Measurements from ENCODE around the gene LCN1.

LCN1 gene

DNA sequence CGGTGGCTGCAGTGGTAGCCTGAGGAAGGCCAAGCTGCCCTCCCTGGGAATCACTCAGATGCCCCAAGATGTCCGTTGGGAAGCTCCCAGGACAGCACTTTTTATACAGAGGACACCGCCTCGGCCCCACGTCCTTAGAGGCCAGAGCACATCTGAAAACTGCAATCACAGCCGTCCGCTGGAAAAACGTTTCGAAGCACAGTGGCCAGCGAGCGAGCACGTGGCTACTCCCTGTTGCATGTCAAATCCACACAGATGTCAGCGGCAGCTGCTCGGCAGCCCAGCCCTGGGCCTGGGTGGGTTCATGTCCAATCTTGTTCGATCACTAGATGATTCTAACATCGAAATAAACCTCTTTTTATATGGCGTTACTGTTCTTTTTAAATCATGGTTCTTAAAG lies 32.7 kb upstream of the LCN1 start:
- no peak for DNase-seq (ENCODE audit: low read depth in 3 of 3, low spot score in 1 of 3)

DNA sequence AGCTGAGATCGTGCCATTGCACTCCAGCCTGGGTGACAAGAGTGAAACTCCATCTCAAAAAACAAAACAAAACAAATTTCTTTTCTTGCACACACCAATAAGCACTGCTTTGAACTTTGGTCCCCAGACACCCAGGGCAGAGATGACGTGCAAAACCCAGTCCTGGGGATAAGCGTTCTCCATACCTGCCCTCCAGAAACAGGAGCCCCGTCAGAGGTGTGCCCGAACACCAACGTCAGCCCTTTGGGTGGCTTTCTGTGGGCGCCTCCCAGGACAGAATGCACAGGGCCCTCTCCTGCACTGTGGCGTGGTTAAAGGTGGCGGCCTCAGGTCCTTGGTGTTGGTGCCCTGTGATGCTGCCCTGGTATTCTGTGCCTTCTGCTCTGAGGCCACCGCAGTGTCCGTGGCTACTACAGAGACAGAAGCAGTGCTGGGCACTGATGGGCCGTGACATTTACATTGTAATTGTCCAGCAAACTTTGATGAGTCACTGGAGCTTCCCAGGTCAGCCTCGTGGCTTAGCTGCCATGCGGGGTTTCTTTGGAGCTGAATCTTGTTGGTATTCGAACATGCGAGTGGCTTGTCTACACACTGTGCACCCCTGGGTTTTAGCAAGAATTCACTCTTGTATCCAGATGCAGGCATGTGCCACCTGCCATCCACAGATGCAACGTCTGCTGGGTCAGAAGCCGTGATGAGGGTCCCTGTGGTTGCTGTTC lies 31.9 kb upstream of the LCN1 start:
- no peak for DNase-seq (ENCODE audit: low read depth in 3 of 3, low spot score in 1 of 3)

DNA sequence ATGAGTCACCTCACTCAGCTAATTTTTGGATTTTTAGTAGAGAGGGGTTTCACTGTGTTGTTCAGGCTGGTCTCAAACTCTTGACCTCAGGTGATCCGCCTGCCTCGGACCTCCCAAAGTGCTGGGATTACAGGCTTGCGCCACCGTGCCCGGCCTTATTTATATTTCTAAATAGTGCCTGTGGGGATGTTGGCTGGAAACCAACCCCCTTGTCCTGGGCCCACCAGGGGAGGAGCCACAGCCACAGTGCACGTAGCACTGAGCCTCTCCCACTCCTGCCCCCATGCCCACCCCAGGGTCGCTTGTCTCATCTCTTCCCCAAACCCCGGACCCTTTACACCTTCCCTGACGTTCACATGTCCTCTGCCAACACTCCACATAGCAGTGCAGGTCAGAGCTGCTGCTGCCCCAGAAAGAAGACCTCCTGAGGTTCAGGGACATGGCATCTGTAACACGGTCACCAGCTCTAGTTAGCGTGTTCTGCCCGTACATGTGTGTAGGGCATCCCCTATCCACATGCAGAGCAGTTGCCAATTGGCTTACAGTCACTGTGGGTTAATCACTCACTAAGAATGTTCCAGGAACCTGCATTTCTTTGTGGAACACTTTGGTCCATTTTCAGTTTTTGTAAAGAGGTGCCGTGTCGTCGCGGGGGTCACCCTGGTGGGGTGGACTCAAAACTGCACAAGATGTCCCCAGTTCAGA lies 30.9 kb upstream of the LCN1 start:
- DNase-seq (ENCODE audit: low read depth in 3 of 3, low spot score in 1 of 3), result no peak

DNA sequence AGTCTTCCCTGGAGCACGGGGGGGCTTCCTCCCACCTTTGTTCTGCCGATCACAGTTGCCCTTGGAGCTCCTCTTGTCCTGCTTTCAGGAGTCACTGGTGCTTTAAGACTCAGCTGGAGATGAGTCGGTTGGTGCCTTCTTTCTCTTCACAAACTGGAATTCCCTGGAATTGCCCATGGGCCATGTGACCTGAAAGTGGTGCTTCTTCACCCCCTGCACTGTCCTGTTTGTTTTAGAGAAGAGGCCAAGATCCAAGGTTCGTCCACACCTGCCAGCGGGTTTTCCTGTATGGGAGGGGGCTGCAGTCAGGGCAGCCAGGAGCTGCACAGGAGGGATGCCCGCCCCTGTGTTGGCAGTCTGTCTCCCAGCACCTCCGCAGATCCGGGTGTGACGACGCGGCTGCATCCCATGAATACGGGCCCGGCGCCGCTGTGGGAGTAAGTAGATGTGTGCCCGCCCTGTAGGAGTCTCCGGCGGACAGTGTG lies 30.2 kb upstream of the LCN1 start:
- no peak for DNase-seq (ENCODE audit: low read depth in 3 of 3, low spot score in 1 of 3)

DNA sequence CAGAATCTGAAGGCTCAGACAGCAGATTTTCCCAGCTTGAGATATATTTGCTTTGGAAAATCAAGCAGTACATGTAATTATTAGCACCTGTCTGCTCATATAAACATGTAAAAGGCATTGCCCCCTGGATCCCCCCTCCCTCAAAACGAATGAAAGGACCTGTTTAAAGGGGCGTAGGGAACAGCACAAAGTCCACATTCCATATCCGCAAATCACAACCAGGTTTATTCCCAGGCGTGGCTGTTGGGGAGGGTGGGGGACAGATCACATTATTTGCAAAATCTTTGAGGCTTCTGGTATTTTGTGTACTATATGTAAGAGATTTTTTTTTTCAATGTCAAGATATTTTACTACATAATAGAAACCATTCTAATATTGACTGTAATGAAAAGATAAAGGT lies 29.5 kb upstream of the LCN1 start:
- DNase-seq (ENCODE audit: low read depth in 3 of 3, low spot score in 1 of 3), result no peak

DNA sequence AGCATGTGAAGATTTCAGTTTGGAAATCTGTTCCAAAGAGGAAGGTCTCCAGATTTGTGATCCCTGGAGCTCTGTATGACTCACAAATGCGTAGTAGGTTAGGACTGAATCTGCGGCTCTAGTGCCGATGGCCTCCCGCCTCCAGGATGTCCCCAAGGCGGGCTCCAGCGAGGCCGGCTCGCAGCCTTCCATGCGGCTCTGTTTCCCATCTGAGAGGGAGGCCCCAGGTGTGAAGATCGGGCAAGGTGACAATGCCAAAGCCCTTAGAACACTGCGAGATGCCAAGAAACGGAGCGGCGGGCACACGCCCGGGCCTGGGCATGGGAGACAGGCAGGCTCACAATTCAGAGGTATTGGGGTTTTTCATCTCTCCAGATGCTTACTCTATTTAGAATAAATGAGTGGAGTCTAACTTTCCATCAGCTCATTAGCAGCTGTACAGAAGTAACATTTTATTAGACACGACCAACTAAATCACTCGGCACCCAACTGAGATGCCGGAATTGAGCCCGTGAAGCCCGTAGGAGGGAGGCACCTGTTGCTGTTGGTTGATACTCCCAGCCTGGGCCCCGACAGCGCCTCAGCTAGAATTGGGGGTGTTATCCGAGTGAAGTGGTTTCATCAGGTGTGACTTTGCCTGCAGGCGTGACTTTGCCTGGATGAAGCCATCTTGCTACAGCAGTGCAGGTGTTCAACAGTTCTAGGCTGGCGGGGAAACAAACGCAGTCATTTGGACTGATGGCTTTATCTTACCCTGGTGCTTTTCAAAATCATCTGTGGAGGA lies 28.2 kb upstream of the LCN1 start:
- DNase-seq (ENCODE audit: low read depth in 3 of 3, low spot score in 1 of 3), result no peak

DNA sequence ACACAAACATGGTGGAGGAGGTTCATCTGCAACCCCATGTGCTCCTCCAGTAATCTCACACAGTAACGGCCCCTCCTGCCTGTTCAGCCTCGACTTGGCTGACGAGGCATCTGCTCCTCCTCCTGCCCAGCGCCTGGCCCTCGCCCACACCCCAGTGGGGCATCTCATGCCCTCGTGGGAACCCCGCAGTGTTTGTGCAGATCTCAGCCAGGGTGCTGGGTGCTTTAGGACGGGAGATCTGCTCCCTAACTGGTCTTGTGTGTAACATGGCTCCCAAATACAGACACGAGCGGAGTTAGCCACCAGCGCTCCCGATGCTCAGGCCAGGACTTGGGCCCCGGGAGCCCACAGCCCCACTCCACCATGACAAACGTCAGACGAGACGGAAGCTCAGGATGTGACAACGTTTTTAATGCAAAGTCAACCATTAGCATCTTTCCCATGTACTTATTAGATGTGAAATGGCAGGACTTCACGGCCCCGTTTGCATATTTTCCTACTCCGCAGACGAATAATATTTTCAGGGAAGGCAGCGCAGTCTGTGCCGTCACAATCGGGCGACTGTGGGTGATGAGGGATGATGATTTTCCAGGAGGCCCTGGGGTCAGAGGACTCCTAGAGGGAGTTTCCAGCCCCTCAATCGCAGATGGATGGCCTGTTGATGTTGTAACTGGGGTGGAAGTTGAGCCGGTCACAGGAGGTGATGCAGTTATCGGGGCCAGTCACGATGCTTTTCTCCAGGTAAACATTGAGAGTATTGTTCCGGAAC lies 26.3 kb upstream of the LCN1 start:
- DNase-seq (ENCODE audit: low read depth in 3 of 3, low spot score in 1 of 3), result no peak

DNA sequence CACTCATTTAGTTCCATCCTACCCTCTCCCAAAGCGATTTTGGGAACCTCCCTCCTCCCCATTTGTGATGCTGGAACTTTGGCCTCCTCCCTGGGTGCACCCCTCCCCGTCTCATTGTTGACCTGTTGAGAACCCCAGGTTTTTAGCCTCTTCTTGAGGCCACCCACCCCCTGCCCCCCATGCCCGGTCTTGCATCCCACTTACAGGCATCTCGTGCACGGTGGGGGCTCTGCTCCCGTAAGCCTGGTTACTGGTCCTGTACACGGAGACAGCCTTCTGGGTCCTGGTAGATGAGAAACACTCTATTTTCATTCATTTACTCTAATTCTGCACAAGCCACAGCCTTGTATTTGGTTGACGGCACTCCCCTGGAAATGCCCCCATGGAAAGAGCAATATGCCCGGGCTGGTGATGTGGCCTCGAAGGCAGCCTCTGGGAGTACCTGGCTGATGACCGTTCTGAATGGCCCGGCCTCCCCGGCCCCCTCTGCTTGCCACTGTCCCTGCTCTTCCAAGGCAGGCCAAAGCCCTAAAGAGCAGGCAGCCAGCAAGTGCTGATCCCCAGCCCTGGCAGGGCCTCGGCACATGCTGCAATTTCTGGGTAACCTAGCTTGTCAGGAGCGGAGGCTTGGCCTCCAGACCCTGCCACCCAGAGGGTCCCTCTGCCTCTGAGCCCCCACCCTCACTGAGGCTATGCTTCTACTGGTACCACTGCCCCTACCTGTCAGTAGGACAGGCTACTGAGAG lies 22.7 kb upstream of the LCN1 start:
- DNase-seq (ENCODE audit: low read depth in 3 of 3, low spot score in 1 of 3), result no peak

DNA sequence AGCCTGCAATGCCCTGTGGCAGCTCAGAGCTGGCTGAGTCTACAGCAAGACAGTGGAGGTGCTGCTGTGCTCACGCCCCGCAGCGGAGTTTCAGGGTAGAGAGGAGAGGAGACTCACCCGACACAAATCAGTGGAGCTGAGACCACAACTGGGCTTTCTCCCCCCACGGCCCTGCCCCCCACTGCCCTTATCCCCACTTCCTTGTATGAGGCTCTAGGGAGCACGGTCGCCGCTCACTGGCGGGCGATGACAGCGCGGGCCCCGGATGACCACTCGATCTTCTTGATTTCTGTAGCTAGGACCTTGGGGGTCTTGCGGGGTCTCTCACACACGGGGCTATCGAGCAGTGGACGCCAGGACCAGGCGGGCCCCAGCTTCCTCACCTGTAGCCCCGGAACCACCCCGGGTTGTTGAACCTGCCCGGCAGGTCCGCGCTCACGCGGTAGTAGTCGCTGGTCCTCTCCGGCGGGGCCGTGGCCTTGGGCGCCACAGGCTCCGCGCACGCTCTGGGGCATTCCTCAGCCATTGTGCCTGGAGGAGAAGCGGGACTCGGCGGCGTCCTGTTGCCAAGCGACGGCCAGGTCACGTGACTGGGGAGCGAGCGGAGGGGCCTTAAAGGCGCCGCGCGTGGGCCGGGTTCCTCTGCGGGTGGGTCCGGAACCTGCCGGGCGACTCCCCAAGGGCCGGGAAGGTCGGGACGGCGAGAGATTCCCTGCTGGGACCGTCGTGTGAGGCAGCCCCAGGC lies 21.7 kb upstream of the LCN1 start:
- DNase-seq (ENCODE audit: low read depth in 3 of 3, low spot score in 1 of 3), result peak; percentile 73 to 83 (median 78)

DNA sequence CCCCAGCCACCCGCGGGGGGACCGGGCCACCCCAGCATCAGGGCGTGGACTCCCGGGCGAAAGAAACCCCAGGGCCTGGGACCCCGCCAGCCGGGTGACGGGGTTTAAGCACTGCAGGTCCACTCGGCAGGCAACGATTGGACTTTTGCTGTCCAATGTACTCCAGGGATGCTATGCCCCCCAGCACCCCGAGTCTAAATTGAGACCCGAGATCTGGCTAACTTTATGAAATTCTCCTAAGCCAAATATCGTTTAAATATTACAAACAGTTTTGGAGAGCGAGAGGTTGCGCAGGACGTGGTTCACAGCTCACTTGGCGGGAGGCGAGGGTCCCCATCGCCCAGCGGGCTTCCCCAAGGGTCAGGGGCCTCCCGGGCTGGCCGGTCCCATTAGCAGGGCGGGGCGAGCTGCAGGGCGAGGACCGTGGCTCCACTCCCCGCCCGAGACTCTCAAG lies 21.1 kb upstream of the LCN1 start:
- DNase-seq (ENCODE audit: low read depth in 3 of 3, low spot score in 1 of 3), result no peak

DNA sequence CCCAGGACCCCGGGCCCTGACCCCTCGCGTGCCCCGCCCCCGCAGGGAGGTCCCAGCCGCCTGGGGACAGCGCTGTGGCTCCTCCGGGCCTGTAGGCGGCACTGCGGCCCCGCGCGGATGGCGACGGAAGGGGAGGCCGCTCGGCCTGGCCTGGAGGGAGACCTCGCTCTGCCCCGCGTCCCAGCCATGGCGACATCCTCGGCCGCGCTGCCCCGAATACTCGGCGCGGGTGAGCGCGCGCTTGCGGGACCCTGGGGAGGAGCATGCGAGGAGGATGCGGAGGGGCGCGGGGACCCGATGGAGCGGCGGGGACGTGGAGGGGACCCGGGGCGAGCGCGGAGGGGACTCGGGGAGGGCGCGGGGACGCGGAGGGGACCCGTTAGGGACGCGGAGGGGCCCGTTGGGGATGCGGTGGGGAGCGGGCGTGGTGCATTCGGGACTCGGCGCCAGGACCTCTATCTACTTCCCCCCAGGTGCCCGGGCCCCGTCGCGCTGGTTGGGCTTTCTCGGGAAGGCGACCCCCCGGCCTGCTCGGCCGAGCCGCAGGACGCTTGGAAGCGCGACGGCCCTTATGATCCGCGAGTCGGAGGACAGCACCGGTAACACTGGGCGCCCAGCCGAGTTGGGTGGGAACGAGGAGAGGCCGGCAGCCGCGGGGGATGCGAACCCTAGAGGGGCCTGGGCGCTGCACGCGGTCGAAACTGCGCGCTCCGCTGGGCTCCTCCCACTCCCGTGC lies 20.5 kb upstream of the LCN1 start, which contains the start of gene MRPS2:
MRPS2 (plus strand) TSS at position 158 of the 736 bp plus-strand sequence; CDS start at position 187, 29 bp downstream.
- DNase-seq (ENCODE audit: low read depth in 3 of 3, low spot score in 1 of 3), result peak; percentile 52 to 77 (median 71)

DNA sequence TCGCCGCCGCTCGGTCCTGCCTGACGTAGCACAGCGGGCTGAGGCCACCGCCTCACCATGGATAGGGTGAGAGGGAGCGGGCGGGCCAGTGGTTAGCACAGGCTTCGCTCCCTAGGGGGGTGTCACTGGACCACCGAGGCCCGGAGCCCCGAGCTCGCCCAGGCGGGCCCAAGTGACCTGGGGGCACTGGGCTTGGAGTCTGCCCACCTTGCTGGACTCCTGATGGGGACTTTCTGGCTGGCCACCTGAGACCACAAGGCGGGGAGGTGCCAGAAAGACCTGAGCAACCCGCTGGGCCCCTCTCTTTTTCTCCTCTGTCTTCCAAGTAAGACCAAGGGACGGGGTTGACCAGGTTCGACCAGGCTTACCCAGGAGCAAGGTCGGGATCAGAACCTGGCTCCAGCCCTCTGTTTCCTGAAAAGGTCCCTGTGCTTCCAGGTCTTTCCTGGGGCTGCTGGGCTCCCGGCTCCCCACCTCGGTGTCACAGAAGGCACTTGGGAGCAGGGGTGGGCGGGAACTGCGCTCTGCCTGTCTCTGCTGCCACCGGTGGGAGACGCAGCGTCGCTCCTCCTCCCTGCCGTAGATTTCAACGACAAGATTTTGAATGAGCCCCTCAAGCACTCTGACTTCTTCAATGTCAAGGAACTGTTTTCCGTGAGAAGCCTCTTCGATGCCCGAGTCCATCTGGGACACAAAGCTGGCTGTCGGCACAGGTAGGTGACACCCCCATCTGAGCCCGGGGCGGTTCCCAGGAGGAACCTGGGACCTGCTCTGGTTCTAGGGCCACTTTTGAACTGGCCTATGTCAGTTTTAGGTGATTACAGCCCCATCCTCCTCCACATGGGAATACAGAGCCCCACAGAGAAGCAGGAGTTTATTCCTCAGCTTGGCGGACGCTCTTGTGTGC lies 19.7 kb upstream of the LCN1 start:
- DNase-seq (ENCODE audit: low read depth in 3 of 3, low spot score in 1 of 3), result no peak

DNA sequence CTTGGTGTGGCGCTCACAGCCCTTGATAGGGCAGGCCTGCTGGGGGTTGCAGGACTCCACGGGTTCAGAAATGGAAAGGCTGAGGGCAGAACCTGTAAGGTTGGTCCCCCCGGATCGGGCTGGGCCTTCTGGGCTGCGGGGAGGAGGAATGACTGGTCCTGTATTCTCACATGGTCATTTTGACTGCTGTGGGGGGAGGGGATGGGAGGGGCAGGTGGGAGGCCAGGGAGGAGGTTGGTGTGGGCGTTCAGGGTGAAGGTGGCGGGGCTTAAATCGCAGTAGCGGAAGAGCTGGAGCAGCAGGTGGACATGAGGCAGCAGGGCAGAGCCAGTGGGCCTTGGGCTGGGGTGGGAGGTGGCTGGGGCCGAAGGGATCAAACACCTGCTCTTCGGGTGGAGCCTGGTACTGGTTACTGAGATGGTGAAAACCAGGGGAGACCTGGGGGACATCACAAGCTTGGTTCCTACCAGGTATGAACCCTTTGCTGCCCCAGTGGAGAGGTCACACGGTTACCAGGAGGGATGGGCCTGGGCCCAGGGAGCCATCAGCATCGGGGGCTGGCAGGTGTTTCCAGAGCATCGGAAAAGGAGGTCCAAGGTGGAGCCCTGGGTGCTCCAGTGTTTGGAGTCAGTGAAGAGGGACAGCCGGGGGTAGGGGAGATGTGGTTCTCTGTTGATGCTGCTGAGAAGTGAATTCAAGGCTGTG lies 18.9 kb upstream of the LCN1 start:
- DNase-seq (ENCODE audit: low read depth in 3 of 3, low spot score in 1 of 3), result no peak

DNA sequence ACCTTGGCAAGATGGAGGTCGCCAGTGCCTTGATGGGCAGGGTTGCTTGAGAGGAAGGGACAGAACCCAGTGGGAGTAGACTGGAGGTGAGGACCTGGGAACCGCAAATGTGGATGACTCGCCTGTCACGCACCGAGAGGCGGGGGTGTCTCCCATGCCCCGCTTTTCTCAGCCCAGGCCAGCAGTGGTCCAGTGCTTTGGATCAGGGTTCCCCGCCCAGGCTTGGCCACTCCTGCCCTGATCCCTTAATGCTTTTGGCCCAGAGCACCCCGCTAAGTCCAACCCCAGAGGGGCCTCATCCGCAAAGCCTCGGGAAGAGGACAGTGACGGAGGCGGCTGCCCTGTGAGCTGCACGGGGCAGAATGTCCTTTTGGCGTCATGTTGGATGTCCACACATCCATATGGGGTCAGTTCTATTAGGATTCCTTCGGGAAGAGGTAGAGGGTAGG lies 18.3 kb upstream of the LCN1 start:
- DNase-seq (ENCODE audit: low read depth in 3 of 3, low spot score in 1 of 3), result no peak

DNA sequence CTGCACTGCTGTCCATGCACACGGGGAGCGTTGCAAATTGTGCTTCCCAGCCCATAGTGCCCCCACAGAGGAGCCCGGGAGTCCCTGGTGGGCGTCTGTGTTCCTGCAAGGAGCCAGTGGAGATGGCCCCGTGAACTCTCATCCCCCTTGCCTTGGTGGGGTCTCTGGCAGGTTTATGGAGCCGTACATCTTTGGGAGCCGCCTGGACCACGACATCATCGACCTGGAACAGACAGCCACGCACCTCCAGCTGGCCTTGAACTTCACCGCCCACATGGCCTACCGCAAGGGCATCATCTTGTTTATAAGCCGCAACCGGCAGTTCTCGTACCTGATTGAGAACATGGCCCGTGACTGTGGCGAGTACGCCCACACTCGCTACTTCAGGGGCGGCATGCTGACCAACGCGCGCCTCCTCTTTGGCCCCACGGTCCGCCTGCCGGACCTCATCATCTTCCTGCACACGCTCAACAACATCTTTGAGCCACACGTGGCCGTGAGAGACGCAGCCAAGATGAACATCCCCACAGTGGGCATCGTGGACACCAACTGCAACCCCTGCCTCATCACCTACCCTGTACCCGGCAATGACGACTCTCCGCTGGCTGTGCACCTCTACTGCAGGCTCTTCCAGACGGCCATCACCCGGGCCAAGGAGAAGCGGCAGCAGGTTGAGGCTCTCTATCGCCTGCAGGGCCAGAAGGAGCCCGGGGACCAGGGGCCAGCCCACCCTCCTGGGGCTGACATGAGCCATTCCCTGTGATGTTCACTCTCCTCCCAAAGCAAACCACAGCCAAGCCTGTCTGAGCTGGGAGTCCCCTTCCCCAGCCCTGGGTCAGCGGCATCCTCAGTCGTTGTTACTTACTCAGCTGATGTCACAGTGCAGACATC lies 17.6 kb upstream of the LCN1 start:
- no peak for DNase-seq (ENCODE audit: low read depth in 3 of 3, low spot score in 1 of 3)
